CD4-positive, alpha-beta T cell (primary cell): ENCODE data around the gene TAGLN2. TPM values are rescaled to one million over a fixed set of nuclear protein-coding genes. Genes with fewer than 3 reads are reported as not detected.

Experiments
- ATAC-seq: fragments of 200-7000 bp; cut with Tn5 transposase; one replicate; pipeline ENCODE4 v1.10.0; 2022; ENCODE audit warnings: mild to moderate bottlenecking; ENCODE audit not compliant: poor library complexity
- CTCF ChIA-PET: fragments of 350-600 bp; sonication (Branson Sonifier 250); formaldehyde crosslinking; loops from one replicate; lab custom pipeline; 2021; ENCODE audit warnings: antibody characterized with exemption, inconsistent platforms; lab: Charles Lee
- POLR2A ChIA-PET: fragments of 350-600 bp; sonication (Branson Sonifier 250); formaldehyde crosslinking; loops from one replicate; lab custom pipeline; 2021; ENCODE audit warnings: antibody characterized with exemption, inconsistent platforms; lab: Charles Lee
- DNase-seq, 14 experiments: peaks; one replicate each; pipeline ENCODE4 v3.0.0-alpha.2; 2013 to 2020; ENCODE audit warnings: mixed read lengths in 2 of 14
- H3K27ac ChIP-seq, 2 donors: one replicate each; pipeline versions ENCODE4 v1.5.1 to v1.7.0; 2013; ENCODE audit warnings: low read length in 2 of 2, low read depth in 1 of 2, mild to moderate bottlenecking in 1 of 2
- H3K27me3 ChIP-seq, 2 experiments: 1 replicate in 1 of 2; 2 replicates in 1 of 2; pipeline versions ENCODE4 v1.6.1 to v1.7.0; 2013; ENCODE audit warnings: low read length in 2 of 2, control low read depth in 1 of 2, mild to moderate bottlenecking in 1 of 2, moderate library complexity in 1 of 2; ENCODE audit not compliant: insufficient read depth in 2 of 2, control insufficient read depth in 1 of 2
- H3K36me3 ChIP-seq: one replicate; pipeline ENCODE4 v1.6.1; 2013; ENCODE audit warnings: low read length, control low read depth; ENCODE audit not compliant: insufficient read depth
- H3K4me1 ChIP-seq: one replicate; pipeline ENCODE4 v1.6.1; 2013; ENCODE audit warnings: low read length, control low read depth; ENCODE audit not compliant: insufficient read depth
- H3K4me3 ChIP-seq: one replicate; pipeline ENCODE4 v1.5.1; 2013; ENCODE audit warnings: mild to moderate bottlenecking, low read length, moderate library complexity
- H3K9me3 ChIP-seq, 2 experiments: 1 replicate in 1 of 2; 2 replicates in 1 of 2; pipeline versions ENCODE4 v1.6.1 to v1.7.0; 2013; ENCODE audit warnings: low read length in 2 of 2, mild to moderate bottlenecking in 2 of 2, control low read depth in 1 of 2, moderate library complexity in 1 of 2; ENCODE audit not compliant: control insufficient read depth in 1 of 2, insufficient read depth in 1 of 2
- H3K27ac Mint-ChIP-seq: one replicate; pipeline ENCODE4 v1.8.0; 2020; ENCODE audit warnings: mixed read lengths
- H3K27me3 Mint-ChIP-seq: one replicate; pipeline ENCODE4 v1.8.0; 2021; ENCODE audit warnings: mixed read lengths
- H3K36me3 Mint-ChIP-seq: one replicate; pipeline ENCODE4 v1.8.0; 2021; ENCODE audit warnings: low read depth, mixed read lengths
- H3K4me1 Mint-ChIP-seq: one replicate; pipeline ENCODE4 v1.8.0; 2021; ENCODE audit warnings: low read depth, mixed read lengths
- H3K4me3 Mint-ChIP-seq: one replicate; pipeline ENCODE4 v1.8.0; 2020; ENCODE audit warnings: mild to moderate bottlenecking, mixed read lengths
- H3K9me3 Mint-ChIP-seq: one replicate; pipeline ENCODE4 v1.8.0; 2020; ENCODE audit warnings: mixed read lengths
- intact Hi-C, 2 experiments: fragments of 100-400 bp; cut with DNase I in 1 of 2; cut with micrococcal nuclease in 1 of 2; formaldehyde crosslinking; loops; one replicate each; pipeline versions ENCODE4 v1.15.1 to v1.9.0; 2023 to 2025; cut with DNase I, micrococcal nuclease
- total RNA-seq, 174 experiments: library from RNA in 2 of 174; stranded (reverse) in 2 of 174; gene quantifications; one replicate each; pipeline ENCODE4 v1.2.3 and lab custom pipeline; 2021 to 2026
- TF ChIP-seq, protein P1 (sequence below): fragments of 200-600 bp; IDR thresholded peaks from one replicate; pipeline ENCODE4 v1.8.0; 2022; ENCODE audit warnings: antibody characterized with exemption, mild to moderate bottlenecking

TAGLN2 gene
- total RNA-seq, 2 experiments from 2014 or later, result 301 to 311 TPM

- Histone ChIP-seq H3K27ac (peak overlapping the region; percentile 99 to 100), H3K36me3 (peaks cover 55% of the 10 kb centered on the region), H3K9me3 (no peaks in the 10 kb centered on the region), H3K4me3 (peak overlapping the region; percentile 98), H3K4me1 (peaks cover 73% of the 10 kb centered on the region), H3K27me3 (no peaks in the 10 kb centered on the region)
- Mint-ChIP-seq H3K4me3 (peak overlapping the region; percentile 94), H3K36me3 (peaks cover 73% of the 10 kb centered on the region), H3K9me3 (no peaks in the 10 kb centered on the region), H3K27me3 (no peaks in the 10 kb centered on the region), H3K27ac (peak overlapping the region; percentile 94), H3K4me1 (peaks cover 53% of the 10 kb centered on the region)
- intact Hi-C loops, result loop anchor here (2.0 to 10.0 kb wide), 3 partner anchors 30 to 362 kb away; partner anchors contain the start of gene PEX19 (in 1 of the 2)
- ChIA-PET CTCF (interaction anchor here (0.7 to 4.5 kb wide), 6 partner anchors 15 to 329 kb away, joined by 3 to 27 read pairs (median 4); partner anchors contain the start of gene DUSP23), POLR2A (interaction anchor here (0.7 to 3.5 kb wide), 10 partner anchors 14 to 1827 kb away, joined by 3 to 18 read pairs (median 6); partner anchors contain the start of genes DCAF8, DUSP12, DUSP23 and IGSF8)
- TF ChIP-seq, protein P1, sequence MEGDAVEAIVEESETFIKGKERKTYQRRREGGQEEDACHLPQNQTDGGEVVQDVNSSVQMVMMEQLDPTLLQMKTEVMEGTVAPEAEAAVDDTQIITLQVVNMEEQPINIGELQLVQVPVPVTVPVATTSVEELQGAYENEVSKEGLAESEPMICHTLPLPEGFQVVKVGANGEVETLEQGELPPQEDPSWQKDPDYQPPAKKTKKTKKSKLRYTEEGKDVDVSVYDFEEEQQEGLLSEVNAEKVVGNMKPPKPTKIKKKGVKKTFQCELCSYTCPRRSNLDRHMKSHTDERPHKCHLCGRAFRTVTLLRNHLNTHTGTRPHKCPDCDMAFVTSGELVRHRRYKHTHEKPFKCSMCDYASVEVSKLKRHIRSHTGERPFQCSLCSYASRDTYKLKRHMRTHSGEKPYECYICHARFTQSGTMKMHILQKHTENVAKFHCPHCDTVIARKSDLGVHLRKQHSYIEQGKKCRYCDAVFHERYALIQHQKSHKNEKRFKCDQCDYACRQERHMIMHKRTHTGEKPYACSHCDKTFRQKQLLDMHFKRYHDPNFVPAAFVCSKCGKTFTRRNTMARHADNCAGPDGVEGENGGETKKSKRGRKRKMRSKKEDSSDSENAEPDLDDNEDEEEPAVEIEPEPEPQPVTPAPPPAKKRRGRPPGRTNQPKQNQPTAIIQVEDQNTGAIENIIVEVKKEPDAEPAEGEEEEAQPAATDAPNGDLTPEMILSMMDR, result no peak
- ATAC-seq, result no peak
- DNase-seq, result no peak
These were observed 2.6 kb downstream of the TAGLN2 start for GRCh38 chr1:159922511-159923202.

GRCh38 chr1:159921700-159922504 lies 3.4 kb downstream of the TAGLN2 start:
- CTCF ChIA-PET, result interaction anchor here (1.0 to 4.5 kb wide), 3 partner anchors 16 to 141 kb away, joined by 4 to 27 read pairs (median 5); partner anchors contain the start of gene DUSP23
- DNase-seq, result peak in 5 of 14 experiments; percentile 36 to 67 (median 59)

More at GRCh38 chr1:159921700-159922504, 3.4 kb downstream of the TAGLN2 start:
- TF ChIP-seq, protein P1, result no peak
- Mint-ChIP-seq H3K9me3 (no peaks in the 10 kb centered on the region), H3K4me3 (peak overlapping the region; percentile 94), H3K36me3 (peaks cover 78% of the 10 kb centered on the region), H3K27ac (peak overlapping the region; percentile 94), H3K4me1 (peaks cover 56% of the 10 kb centered on the region), H3K27me3 (no peaks in the 10 kb centered on the region)
- ATAC-seq, result no peak
- peak overlapping the region; percentile 99 to 100 for H3K27ac ChIP-seq
- H3K9me3 ChIP-seq, result no peaks in the 10 kb centered on the region
- H3K36me3 ChIP-seq, result peaks cover 60% of the 10 kb centered on the region
- intact Hi-C loops, result loop anchor here (2.0 to 10.0 kb wide), 3 partner anchors 29 to 363 kb away; partner anchors contain the start of gene PEX19 (in 1 of the 2)
- POLR2A ChIA-PET, result interaction anchor here (1.0 to 2.8 kb wide), 3 partner anchors 24 to 341 kb away, joined by 4 to 13 read pairs (median 6); partner anchors contain the start of genes DCAF8, DUSP23 and IGSF9
- peaks cover 73% of the 10 kb centered on the region for H3K4me1 ChIP-seq
- H3K27me3 ChIP-seq, result no peaks in the 10 kb centered on the region
- H3K4me3 ChIP-seq, result peak overlapping the region; percentile 98
